Mammary epithelial cell (primary cell): Measurements from ENCODE around the gene EPC2.

Experiments
- CTCF ChIP-seq, 2 donors: IDR thresholded peaks in 1 of 2; conservative IDR thresholded peaks in 1 of 2; 2 replicates each; pipeline ENCODE4 v1.5.1; 2011 to 2012; ENCODE audit warnings: inconsistent platforms in 2 of 2, low read length in 2 of 2, mild to moderate bottlenecking in 2 of 2, control low read depth in 1 of 2, low read depth in 1 of 2; ENCODE audit not compliant: insufficient read depth in 1 of 2; ENCODE audit errors: extremely low read depth in 1 of 2
- EZH2 ChIP-seq: IDR thresholded peaks from 2 replicates; pipeline ENCODE4 v1.6.1; 2012; ENCODE audit warnings: low read length, inconsistent platforms, borderline replicate concordance

- TF ChIP-seq EZH2 (no peak), CTCF (conservative IDR thresholded peaks at IDR 0.05 in 1 of 2, IDR thresholded peaks at IDR 0.05 in 1 of 2; ENCODE audit: extremely low read depth in 1 of 2, insufficient read depth in 1 of 2, low read depth in 1 of 2, low read length in 2 of 2) (no peak)
These were observed 36.9 kb downstream of the EPC2 start for GRCh38 chr2:148681443-148681842.
